Small intestine (tissue), 7 donors: ENCODE measurements around the gene OPTN. TPM values are rescaled to one million over a fixed set of nuclear protein-coding genes. Genes with fewer than 3 reads are reported as not detected.

ENCODE experiments used
- DNase-seq, 2 donors: peaks; one replicate each; pipeline versions ENCODE4 v3.0.0 to v3.0.0-alpha.2; 2013
- FAIRE-seq: peaks from 2 replicates; lab custom pipeline; 2012; peaks lifted over from hg19 to GRCh38; lab: Jason Lieb, UNC
- H3K27ac ChIP-seq, 3 donors: one replicate each; pipeline ENCODE4 v1.5.1; 2013; ENCODE audit warnings: low read length in 2 of 3, mild to moderate bottlenecking in 2 of 3, control low read depth in 1 of 3, inconsistent platforms in 1 of 3, low read depth in 1 of 3, moderate library complexity in 1 of 3
- H3K27me3 ChIP-seq, 3 donors: one replicate each; pipeline ENCODE4 v1.6.1; 2013; ENCODE audit warnings: low read length in 3 of 3, inconsistent platforms in 1 of 3; ENCODE audit not compliant: control insufficient read depth in 3 of 3, insufficient read depth in 3 of 3
- H3K36me3 ChIP-seq, 3 donors: one replicate each; pipeline ENCODE4 v1.6.1; 2013; ENCODE audit warnings: low read length in 3 of 3, inconsistent platforms in 1 of 3, low read depth in 1 of 3, mild to moderate bottlenecking in 1 of 3, moderate library complexity in 1 of 3; ENCODE audit not compliant: control insufficient read depth in 3 of 3, insufficient read depth in 2 of 3
- H3K4me1 ChIP-seq, 3 donors: one replicate each; pipeline ENCODE4 v1.6.1; 2013; ENCODE audit warnings: low read length in 2 of 3, inconsistent platforms in 1 of 3, low read depth in 1 of 3, mild to moderate bottlenecking in 1 of 3, moderate library complexity in 1 of 3; ENCODE audit not compliant: control insufficient read depth in 3 of 3, insufficient read depth in 2 of 3
- H3K4me3 ChIP-seq, 3 donors: one replicate each; pipeline ENCODE4 v1.5.1; 2013; ENCODE audit warnings: low read length in 3 of 3, control low read depth in 1 of 3, inconsistent platforms in 1 of 3, low read depth in 1 of 3, mild to moderate bottlenecking in 1 of 3, moderate library complexity in 1 of 3
- H3K9me3 ChIP-seq, 2 donors: one replicate each; pipeline ENCODE4 v1.6.1; 2013; ENCODE audit warnings: low read depth in 1 of 2, low read length in 1 of 2; ENCODE audit not compliant: control insufficient read depth in 2 of 2, insufficient read depth in 1 of 2
- whole genome bisulfite sequencing, 3 donors: extraction: QIAGEN DNeasy Blood & Tissue Kit; methylation state at CpG; one replicate each; pipeline ENCODE4 v1.1.7; 2013; 5-methylcytosine and 5-hydroxymethylcytosine counted together
- polyA plus RNA-seq, 4 donors: library from polyadenylated mRNA; stranded (reverse) in 3 of 4; unstranded in 1 of 4; fragments of 200-250 nt in 3 of 4; fragments of 120-200 nt in 1 of 4; gene quantifications; one replicate each; pipeline versions ENCODE4 v1.2.1 to v1.2.3, GENCODE V29; 2013
- donor health status: healthy with polysubstance abuse.
- donor health status: control.
- donor health status: control.
- donor health status: Bipolar disorder and iron deficiency.
- donor health status: healthy.

OPTN gene
- polyA plus RNA-seq, 4 donors = 41.7 to 106 (median 89.4) TPM

DNA sequence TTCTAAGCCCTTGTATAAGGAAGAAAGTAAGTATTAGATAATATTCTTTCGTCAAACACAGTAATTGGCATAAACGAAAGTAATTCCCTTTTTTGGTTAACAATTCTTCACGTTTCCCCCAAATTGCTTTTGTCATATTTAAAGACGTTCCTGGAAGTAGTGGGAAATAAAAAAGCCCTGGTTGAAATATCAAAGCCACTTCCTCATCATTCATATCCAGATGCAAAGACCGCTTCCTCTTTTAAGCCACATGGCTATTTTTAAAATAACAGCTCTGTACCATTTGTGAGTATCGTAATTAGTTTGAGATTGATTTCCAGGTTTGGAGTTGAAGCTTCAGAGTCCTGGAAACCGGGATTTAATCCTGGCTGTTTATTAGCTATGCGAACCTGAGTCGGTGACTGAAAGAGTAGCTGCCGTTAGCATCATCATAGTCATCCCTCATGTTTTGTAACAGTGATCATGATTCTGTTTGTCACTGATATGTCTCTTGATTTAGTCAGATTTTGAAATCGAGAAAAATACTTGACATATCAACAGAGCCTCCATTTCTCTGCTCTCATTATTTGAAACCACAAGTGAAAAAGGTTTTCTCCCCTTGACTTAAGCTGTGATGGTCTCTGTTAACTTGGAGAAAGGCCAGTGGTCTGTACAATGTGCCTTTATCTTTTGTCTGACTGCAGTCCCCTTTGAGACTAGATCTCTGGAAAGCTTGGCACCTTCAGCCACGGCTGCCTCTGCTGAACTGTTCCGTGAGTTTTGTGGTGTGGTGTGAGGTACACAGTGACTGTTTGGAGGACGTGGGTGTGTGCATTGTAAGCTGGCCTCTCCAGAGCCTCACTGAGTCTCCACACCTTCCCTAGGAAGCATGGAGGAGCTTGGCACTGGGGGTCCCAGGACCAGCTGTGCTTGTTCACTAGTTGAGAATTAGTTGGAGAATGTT, 18.1 kb downstream of the OPTN start:
- 73 to 89% (median 78%) methylated on average over 14 of the region's 14 CpGs for WGBS, 3 donors

GRCh38 chr10:13118784-13119410, 18.9 kb downstream of the OPTN start:
- H3K27ac ChIP-seq = no peak overlapping the region
- DNase-seq (no peak), FAIRE-seq (no peak)
- peaks cover 16 to 31% (median 25%) of the 10 kb centered on the region in 3 donors for H3K36me3 ChIP-seq
- WGBS, 3 donors = 83 to 95% (median 92%) methylated on average over 3 of the region's 3 CpGs
- H3K27me3 ChIP-seq = no peaks in the 10 kb centered on the region
- peaks cover 0 to 8% (median 0%) of the 10 kb centered on the region in 3 donors for H3K4me1 ChIP-seq
- H3K4me3 ChIP-seq = no peak overlapping the region
- H3K9me3 ChIP-seq = no peaks in the 10 kb centered on the region

More for the DNA sequence above, 18.1 kb downstream of the OPTN start:
- DNase-seq = no peak
- H3K27me3 ChIP-seq = no peaks in the 10 kb centered on the region
- H3K4me1 ChIP-seq = peaks cover 0 to 8% (median 0%) of the 10 kb centered on the region in 3 donors
- no peak for FAIRE-seq
- no peaks in the 10 kb centered on the region for H3K9me3 ChIP-seq
- no peak overlapping the region for H3K27ac ChIP-seq
- H3K36me3 ChIP-seq = peaks cover 11 to 38% (median 24%) of the 10 kb centered on the region in 3 donors
- H3K4me3 ChIP-seq = no peak overlapping the region

- DNase-seq = no peak
- no peaks in the 10 kb centered on the region for H3K27me3 ChIP-seq
- 87 to 94% (median 93%) methylated on average over 10 of the region's 10 CpGs for WGBS, 3 donors
- no peak for FAIRE-seq
- H3K4me3 ChIP-seq = no peak overlapping the region
- no peak overlapping the region for H3K27ac ChIP-seq
- H3K4me1 ChIP-seq = peaks cover 0 to 5% (median 0%) of the 10 kb centered on the region in 3 donors
- H3K36me3 ChIP-seq = peaks cover 16 to 31% (median 30%) of the 10 kb centered on the region in 3 donors
- H3K9me3 ChIP-seq = no peaks in the 10 kb centered on the region
Observed at GRCh38 chr10:13120786-13121499, 21.0 kb downstream of the OPTN start.

DNA sequence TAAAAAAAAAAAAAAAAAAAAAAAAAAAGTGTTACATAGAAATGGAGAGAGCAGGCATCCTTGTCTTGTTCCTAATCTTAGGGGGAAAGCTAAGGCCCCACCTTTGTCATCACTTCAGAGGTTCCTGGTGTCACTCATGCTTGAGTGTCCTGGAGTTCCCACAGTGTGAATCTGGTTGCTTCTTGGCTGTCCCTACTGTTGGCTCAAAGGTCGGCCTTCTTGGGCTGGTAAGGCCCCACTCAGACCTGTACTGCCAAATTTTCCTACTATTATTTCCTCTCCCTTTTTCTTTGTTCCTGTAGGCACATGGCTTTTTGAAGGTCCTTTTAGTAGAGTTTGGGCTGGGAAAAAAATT, 21.5 kb downstream of the OPTN start:
- H3K27me3 ChIP-seq = no peaks in the 10 kb centered on the region
- H3K36me3 ChIP-seq = peaks cover 16 to 31% (median 30%) of the 10 kb centered on the region in 3 donors
- DNase-seq (no peak), FAIRE-seq (no peak)
- 67 to 83% (median 82%) methylated on average over 1 of the region's 1 CpG for WGBS, 3 donors
- no peak overlapping the region for H3K27ac ChIP-seq
- H3K9me3 ChIP-seq = no peaks in the 10 kb centered on the region
- no peak overlapping the region for H3K4me3 ChIP-seq
- H3K4me1 ChIP-seq = peaks cover 0 to 4% (median 0%) of the 10 kb centered on the region in 3 donors

GRCh38 chr10:13136651-13137050, 36.7 kb downstream of the OPTN start:
- peaks cover 17 to 52% (median 18%) of the 10 kb centered on the region in 3 donors for H3K36me3 ChIP-seq
- 96 to 97% (median 97%) methylated on average over 8 of the region's 8 CpGs for WGBS, 3 donors

DNA sequence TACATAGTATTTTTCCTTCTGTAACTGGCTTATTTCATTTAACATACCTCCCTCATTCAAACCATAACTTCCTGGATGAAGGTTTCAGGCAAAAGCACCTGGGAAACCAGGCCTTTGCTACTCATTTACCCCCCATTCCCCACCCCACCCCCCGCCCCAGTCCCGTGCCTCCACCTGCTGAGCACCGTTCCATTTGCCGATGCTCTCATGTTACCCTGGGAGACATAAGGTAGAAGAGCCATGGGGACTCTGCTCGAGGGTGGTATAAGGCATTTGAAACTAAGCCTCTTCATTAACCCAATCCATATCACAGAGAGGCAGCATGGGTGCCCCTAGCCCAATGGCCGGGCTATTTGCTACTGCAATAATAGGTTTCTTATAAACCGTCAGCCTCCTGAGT, 39.2 kb downstream of the OPTN start:
- H3K9me3 ChIP-seq = no peaks in the 10 kb centered on the region
- H3K36me3 ChIP-seq = peaks cover 13 to 43% (median 13%) of the 10 kb centered on the region in 3 donors
- no peak overlapping the region for H3K4me3 ChIP-seq
- H3K27ac ChIP-seq = no peak overlapping the region
- FAIRE-seq (no peak), DNase-seq (no peak)
- H3K27me3 ChIP-seq = no peaks in the 10 kb centered on the region
- no peaks in the 10 kb centered on the region for H3K4me1 ChIP-seq
- WGBS, 3 donors = 82 to 93% (median 93%) methylated on average over 7 of the region's 7 CpGs

More at GRCh38 chr10:13136651-13137050, 36.7 kb downstream of the OPTN start:
- H3K27ac ChIP-seq = no peak overlapping the region
- DNase-seq (no peak), FAIRE-seq (no peak)
- no peak overlapping the region for H3K4me3 ChIP-seq
- H3K27me3 ChIP-seq = no peaks in the 10 kb centered on the region
- no peaks in the 10 kb centered on the region for H3K4me1 ChIP-seq
- H3K9me3 ChIP-seq = no peaks in the 10 kb centered on the region

DNA sequence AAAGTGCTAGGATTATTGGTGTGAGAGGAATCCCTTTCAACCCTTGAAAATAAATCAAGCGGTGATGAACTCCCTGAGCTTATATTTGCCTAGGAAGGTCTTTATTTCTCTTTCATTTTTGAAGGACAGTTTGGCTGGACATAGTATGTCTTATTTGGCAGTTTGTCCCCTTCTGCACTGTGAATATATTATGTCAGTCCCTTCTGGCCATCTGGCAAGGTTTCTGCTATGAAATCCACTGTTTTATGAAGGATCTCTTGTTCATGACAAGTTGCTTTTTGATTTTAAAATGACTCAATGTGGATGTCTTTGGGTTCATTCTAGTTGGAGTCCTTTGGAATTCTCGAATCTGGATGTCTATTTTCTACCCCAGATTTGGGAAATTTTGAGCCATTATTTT, 39.7 kb downstream of the OPTN start:
- H3K9me3 ChIP-seq = no peaks in the 10 kb centered on the region
- H3K27me3 ChIP-seq = no peaks in the 10 kb centered on the region
- 88 to 96% (median 89%) methylated on average over 2 of the region's 2 CpGs for WGBS, 3 donors
- DNase-seq = no peak
- no peaks in the 10 kb centered on the region for H3K4me1 ChIP-seq
- H3K36me3 ChIP-seq = peaks cover 13 to 39% (median 13%) of the 10 kb centered on the region in 3 donors
- no peak overlapping the region for H3K27ac ChIP-seq
- no peak for FAIRE-seq
- H3K4me3 ChIP-seq = no peak overlapping the region

DNA sequence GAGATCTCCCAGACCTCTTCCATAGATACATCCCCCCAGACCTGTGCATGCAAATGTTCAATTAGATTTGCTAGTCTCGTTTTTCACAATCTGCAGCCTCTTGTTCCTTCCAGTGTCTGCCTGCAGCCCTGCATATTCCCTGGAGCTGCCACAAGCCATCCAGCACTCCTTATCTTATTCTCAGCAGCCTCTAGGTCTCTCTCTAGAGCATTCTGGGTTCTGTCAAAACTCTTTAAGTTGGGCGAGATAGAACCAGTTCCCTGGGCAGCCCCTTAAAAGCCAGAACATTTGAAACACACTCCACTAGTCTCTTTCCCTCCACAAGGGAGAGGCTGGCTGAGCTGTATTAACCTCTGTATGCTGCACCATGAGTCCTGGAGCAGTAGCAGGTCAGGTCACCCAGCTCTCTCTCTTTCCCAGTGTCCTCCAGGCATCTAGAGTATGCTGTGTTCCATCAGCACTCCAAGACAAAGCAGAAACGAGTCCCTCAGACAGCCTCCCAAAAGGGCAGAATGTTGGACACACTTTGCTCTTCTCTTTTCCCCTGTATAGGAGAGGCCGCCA, 40.7 kb downstream of the OPTN start:
- no peaks in the 10 kb centered on the region for H3K4me1 ChIP-seq
- peaks cover 6 to 34% (median 13%) of the 10 kb centered on the region in 3 donors for H3K36me3 ChIP-seq
- no peak for DNase-seq
- no peaks in the 10 kb centered on the region for H3K9me3 ChIP-seq
- no peak overlapping the region for H3K4me3 ChIP-seq
- no peak overlapping the region for H3K27ac ChIP-seq
- H3K27me3 ChIP-seq = no peaks in the 10 kb centered on the region
- FAIRE-seq = no peak
- WGBS, 3 donors = 89 to 92% (median 92%) methylated on average over 4 of the region's 4 CpGs
